Tibial artery (tissue), 4 donors: ENCODE measurements around the gene SH3TC2.

Experiments used
- DNase-seq, 2 donors: peaks; one replicate each; pipeline ENCODE4 v3.0.0-alpha.2; 2019
- H3K27ac ChIP-seq, 2 donors: fragments of 200-600 bp; sonication (generic) in 1 of 2; 1 replicate in 1 of 2; 2 replicates in 1 of 2; pipeline ENCODE4 v1.5.1; 2018 to 2019; ENCODE audit warnings: mild to moderate bottlenecking in 1 of 2
- H3K27me3 ChIP-seq, 2 donors: fragments of 200-600 bp; sonication (generic) in 1 of 2; one replicate each; pipeline versions ENCODE4 v1.5.1 to v1.6.0; 2016 to 2019
- H3K36me3 ChIP-seq, 3 donors: fragments of 200-600 bp; sonication (generic) in 2 of 3; one replicate each; pipeline ENCODE4 v1.5.1; 2016 to 2019; ENCODE audit warnings: mild to moderate bottlenecking in 2 of 3
- H3K4me1 ChIP-seq, 4 donors: fragments of 200-600 bp; sonication (generic) in 2 of 4; 1 replicate in 3 of 4; 2 replicates in 1 of 4; pipeline ENCODE4 v1.5.1; 2016 to 2019
- H3K4me3 ChIP-seq, 2 donors: fragments of 200-600 bp; sonication (generic) in 1 of 2; 1 replicate in 1 of 2; 2 replicates in 1 of 2; pipeline ENCODE4 v1.5.1; 2018 to 2019; ENCODE audit warnings: mild to moderate bottlenecking in 2 of 2
- H3K9me3 ChIP-seq, 3 donors: fragments of 200-600 bp; sonication (generic) in 1 of 3; one replicate each; pipeline ENCODE4 v1.5.1; 2016 to 2019
- intact Hi-C: fragments of 100-400 bp; cut with DNase I; formaldehyde crosslinking; loops from one replicate; pipeline ENCODE4 v1.15.0; 2023; ENCODE audit warnings: low total_unique reads
- TF ChIP-seq, protein P1 (sequence below), 2 experiments: fragments of 200-600 bp in 1 of 2; fragments of 450-650 bp in 1 of 2; IDR thresholded peaks; one replicate each; pipeline ENCODE4 v1.5.1; 2017 to 2019; ENCODE audit warnings: antibody characterized with exemption in 2 of 2, mild to moderate bottlenecking in 1 of 2, moderate library complexity in 1 of 2

The SH3TC2 gene

DNA sequence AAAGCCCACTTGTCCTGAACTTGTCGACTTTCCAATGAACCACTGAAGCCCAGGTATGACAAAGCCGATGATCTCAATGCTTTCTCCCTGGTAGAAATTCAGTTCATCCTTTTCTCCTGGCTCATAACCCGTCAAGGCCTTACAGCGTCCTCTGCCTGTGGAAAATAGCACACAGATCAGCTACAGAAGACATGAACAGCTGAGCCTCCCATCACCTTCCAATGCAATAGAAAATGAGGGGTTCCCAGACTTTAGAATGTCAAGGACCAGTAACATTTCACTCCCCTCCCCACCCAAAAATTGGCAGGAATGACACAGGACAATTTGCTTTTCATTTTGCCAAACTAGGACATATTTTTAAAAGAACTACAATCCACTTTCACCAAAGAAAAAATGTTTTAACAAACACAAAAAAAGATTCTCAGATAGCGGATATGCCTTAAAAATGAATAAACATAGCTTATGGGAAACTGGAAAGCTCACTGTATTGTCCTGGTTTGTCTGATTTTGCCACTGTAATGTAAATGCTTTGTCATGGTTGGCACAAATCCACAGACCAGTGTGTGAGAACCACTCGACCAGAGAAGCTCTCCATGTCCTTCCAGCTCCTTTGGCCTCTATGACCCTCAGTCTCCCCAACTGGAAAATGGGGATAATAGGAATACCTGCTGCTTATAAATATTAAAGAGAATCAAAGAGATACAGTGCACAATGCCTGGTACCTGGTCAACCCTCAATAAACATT lies 24.4 kb downstream of the SH3TC2 start:
- H3K27ac ChIP-seq, result no peak overlapping the region
- H3K27me3 ChIP-seq, result no peaks in the 10 kb centered on the region
- H3K4me1 ChIP-seq, result no peaks in the 10 kb centered on the region
- H3K36me3 ChIP-seq, result no peaks in the 10 kb centered on the region
- intact Hi-C loops, result loop anchor here (10.0 kb wide), 2 partner anchors 304 to 594 kb away; no protein-coding TSS in a partner anchor
- no peak for DNase-seq
- no peak overlapping the region for H3K4me3 ChIP-seq
- H3K9me3 ChIP-seq, result no peaks in the 10 kb centered on the region
- TF ChIP-seq, protein P1, sequence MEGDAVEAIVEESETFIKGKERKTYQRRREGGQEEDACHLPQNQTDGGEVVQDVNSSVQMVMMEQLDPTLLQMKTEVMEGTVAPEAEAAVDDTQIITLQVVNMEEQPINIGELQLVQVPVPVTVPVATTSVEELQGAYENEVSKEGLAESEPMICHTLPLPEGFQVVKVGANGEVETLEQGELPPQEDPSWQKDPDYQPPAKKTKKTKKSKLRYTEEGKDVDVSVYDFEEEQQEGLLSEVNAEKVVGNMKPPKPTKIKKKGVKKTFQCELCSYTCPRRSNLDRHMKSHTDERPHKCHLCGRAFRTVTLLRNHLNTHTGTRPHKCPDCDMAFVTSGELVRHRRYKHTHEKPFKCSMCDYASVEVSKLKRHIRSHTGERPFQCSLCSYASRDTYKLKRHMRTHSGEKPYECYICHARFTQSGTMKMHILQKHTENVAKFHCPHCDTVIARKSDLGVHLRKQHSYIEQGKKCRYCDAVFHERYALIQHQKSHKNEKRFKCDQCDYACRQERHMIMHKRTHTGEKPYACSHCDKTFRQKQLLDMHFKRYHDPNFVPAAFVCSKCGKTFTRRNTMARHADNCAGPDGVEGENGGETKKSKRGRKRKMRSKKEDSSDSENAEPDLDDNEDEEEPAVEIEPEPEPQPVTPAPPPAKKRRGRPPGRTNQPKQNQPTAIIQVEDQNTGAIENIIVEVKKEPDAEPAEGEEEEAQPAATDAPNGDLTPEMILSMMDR (IDR thresholded peaks at IDR 0.05), result no peak

DNA sequence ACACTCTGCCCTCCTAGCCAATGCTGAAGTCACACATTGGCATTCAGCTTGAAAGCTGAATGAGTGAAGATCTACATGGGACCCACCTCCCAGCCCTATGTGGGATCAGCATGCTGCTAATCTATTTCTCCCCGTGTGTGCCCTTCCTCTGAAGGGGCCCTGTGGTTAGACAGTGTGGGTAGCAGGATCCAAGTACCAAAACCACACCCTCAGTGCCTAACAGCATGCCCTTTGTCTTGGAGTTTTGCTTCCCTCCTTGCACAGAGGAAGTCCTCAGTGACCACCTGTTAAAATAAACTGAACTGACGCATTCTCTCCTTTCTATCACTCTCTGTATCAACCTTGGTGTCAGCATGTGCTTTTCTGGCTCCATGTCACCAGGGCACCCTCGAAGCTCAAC lies 25.0 kb downstream of the SH3TC2 start:
- intact Hi-C loops, result loop anchor here (10.0 kb wide), 2 partner anchors 303 to 593 kb away; no protein-coding TSS in a partner anchor
- no peak for DNase-seq
- Histone ChIP-seq H3K36me3 (no peaks in the 10 kb centered on the region), H3K27ac (no peak overlapping the region), H3K4me3 (no peak overlapping the region), H3K4me1 (no peaks in the 10 kb centered on the region), H3K27me3 (no peaks in the 10 kb centered on the region), H3K9me3 (no peaks in the 10 kb centered on the region)
- TF ChIP-seq, protein P1 (IDR thresholded peaks at IDR 0.05), result no peak

DNA sequence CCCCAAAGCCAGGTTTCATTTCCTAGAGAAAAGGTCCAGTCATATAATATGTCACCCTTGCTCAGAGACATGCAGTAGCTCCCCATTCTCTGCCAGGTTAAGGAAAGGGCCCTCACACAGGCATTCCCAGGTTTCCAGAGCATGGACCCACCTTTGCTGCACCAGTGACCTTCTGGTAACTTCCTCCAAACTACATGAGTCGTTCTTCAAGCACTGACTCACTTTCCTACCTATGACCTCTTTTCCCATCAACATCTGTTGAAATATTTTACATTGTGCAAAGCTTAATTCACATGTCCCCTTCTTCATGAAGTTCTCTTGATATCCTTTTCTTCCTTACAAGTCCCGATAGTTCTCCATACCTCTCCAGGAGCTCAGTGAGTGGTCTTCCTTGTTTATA lies 25.9 kb downstream of the SH3TC2 start:
- no peaks in the 10 kb centered on the region for H3K4me1 ChIP-seq
- no peaks in the 10 kb centered on the region for H3K9me3 ChIP-seq
- no peak overlapping the region for H3K4me3 ChIP-seq
- intact Hi-C loops, result loop anchor here (10.0 kb wide), 2 partner anchors 302 to 592 kb away; no protein-coding TSS in a partner anchor
- no peak for DNase-seq
- no peak overlapping the region for H3K27ac ChIP-seq
- no peaks in the 10 kb centered on the region for H3K36me3 ChIP-seq
- TF ChIP-seq, protein P1 (IDR thresholded peaks at IDR 0.05), result no peak
- H3K27me3 ChIP-seq, result no peaks in the 10 kb centered on the region

DNA sequence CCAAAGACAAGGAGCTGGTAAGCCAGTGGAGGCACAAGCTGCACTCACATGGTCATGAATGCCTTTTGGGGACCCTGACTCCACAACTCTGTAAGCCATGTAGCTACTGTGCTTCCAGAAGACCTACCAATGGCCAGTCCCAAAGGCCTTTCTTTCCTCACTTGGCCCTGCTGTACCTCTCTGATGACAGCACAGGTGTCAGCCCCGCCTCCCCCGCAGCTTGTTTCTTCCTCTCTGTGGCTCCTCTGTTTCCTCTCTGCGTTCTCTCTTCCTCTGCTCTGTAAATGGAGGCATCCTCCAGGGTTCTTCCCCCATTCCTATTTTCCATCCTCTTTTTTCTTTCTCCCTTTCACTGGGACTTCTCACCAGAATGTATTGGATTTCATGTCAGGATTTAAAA lies 26.7 kb downstream of the SH3TC2 start:
- no peak for DNase-seq
- Histone ChIP-seq H3K27me3 (no peaks in the 10 kb centered on the region), H3K4me1 (no peaks in the 10 kb centered on the region), H3K4me3 (no peak overlapping the region), H3K36me3 (no peaks in the 10 kb centered on the region), H3K27ac (no peak overlapping the region), H3K9me3 (no peaks in the 10 kb centered on the region)
- intact Hi-C loops, result loop anchor here (10.0 kb wide), 2 partner anchors 301 to 591 kb away; no protein-coding TSS in a partner anchor
- TF ChIP-seq, protein P1 (IDR thresholded peaks at IDR 0.05), result no peak

DNA sequence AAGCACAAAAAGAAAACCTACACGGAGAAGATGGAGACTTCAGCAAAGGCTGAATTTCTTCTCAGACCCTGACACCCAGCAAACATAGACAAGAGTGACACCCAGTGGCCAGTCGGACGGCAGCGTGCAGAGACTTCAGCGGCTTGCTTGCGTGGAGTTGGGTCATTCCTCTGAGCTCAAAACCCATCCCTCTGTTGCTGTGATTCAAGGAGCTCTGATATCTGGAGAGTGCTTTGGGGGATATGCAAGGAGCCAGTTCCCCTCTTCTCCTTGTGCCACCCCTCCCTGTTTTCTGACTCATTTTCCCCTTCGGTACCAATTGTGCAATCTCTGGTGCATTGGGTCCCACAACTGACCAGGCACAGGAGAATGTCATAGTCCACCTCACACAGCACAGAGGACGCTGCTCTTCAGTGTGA lies 27.5 kb downstream of the SH3TC2 start:
- H3K27ac ChIP-seq, result no peak overlapping the region
- H3K9me3 ChIP-seq, result no peaks in the 10 kb centered on the region
- H3K4me1 ChIP-seq, result no peaks in the 10 kb centered on the region
- DNase-seq, result peak; percentile 72 to 76
- TF ChIP-seq, protein P1 (IDR thresholded peaks at IDR 0.05), result peak; percentile 72 to 73
- intact Hi-C loops, result loop anchor here (10.0 kb wide), 2 partner anchors 301 to 591 kb away; no protein-coding TSS in a partner anchor
- H3K27me3 ChIP-seq, result no peaks in the 10 kb centered on the region
- no peaks in the 10 kb centered on the region for H3K36me3 ChIP-seq
- no peak overlapping the region for H3K4me3 ChIP-seq
